NCI-H2107 treated with DMSO at 0.1 percent for 48 hours (cell line): ENCODE results near the gene DNAJC16.
A peak's percentile ranks its signal among the peaks of the same experiment; 100 is the strongest.
"Not testable (repeated sequence)": the region's sequence is repeated elsewhere in the genome, so short reads cannot be mapped to it uniquely, and the experiment has no call there.

Source experiments
- DNase-seq: peaks from one replicate; lab custom pipeline; 2025; ENCODE audit not compliant: unreplicated experiment; lab: John Stamatoyannopoulos, UW

The DNAJC16 gene

GRCh38 chr1:15526490-15527339 is at the start of gene DNAJC16:
DNAJC16 (plus strand) TSS chr1:15526848; CDS start chr1:15529106, 2,258 bp downstream.
- peak; percentile 98 for DNase-seq

- no peak for DNase-seq
These were observed 49.7 kb upstream of the DNAJC16 start for GRCh38 chr1:15476927-15477326.

DNA sequence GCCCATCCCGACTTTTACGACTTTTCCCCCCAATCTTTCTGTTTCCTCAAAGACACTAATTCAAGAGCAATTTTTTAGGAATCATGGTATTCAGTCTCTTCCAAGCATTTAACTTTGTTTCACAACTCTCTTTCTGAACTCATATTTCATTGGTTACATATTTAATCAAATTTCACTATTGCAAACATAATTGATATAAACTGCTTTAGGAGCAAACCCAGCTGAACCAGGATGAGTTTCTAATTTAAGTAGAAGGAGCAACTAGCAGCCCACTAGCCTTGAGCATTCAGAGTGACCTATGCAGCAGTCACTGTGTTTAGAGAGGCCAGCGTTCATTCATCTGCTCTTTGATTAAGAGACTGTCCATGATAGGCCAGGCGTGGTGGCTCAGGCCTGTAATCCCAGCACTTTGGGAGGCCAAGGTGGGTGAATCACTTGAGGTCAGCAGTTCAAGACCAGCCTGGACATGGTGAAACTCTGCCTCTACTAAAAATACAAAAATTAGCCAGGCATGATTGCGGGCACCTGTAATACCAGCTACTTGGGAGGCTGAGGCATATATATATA is 48.9 kb upstream of the DNAJC16 start:
- DNase-seq = no peak

GRCh38 chr1:15479654-15480347 is 46.8 kb upstream of the DNAJC16 start:
- no peak for DNase-seq

DNA sequence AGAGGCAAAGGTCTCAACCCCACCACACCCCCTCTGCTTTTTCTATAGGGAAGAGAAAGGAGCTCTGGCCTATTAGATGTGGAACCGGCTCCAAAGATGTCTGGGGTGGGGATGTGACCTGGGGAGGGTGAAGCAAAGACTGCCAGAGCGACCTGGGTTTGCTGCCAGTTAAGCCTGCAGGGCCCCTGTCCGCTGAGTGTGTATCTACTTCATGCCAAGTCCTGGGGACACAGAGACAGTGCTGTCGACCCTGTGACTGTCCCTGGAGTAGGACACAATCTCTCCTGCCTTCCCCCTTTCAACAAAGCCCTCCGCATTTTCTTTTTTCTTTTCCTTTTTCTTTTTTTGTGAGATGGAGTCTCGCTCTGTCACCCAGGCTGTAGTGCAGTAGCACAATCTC is 44.2 kb upstream of the DNAJC16 start:
- not testable (repeated sequence) for DNase-seq

DNA sequence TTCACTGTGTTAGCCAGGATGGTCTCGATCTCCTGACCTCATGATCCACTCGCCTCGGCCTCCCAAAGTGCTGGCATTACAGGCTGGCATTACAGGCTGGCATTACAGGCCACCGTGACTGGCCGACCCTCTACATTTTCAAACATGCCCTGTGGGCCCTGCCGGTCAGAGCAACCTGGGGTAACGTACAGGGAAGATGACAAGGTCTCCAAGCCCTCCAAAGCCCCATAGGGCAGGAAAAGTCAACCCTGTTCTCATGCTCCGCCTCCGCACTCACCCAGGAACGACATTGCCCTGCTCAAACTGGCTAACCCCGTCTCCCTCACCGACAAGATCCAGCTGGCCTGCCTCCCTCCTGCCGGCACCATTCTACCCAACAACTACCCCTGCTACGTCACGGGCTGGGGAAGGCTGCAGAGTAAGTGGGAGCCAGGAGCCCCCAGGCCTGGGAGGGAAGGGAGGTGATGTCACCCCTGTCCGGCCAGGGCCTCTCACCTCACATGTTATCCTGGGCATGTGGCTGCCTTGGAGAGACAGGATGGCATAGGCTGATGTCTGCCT is 43.6 kb upstream of the DNAJC16 start:
- not testable (repeated sequence) for DNase-seq

GRCh38 chr1:15483971-15484370 is 42.7 kb upstream of the DNAJC16 start:
- no peak for DNase-seq

- not testable (repeated sequence) for DNase-seq
These were observed 42.2 kb upstream of the DNAJC16 start for GRCh38 chr1:15484443-15484842.

DNA sequence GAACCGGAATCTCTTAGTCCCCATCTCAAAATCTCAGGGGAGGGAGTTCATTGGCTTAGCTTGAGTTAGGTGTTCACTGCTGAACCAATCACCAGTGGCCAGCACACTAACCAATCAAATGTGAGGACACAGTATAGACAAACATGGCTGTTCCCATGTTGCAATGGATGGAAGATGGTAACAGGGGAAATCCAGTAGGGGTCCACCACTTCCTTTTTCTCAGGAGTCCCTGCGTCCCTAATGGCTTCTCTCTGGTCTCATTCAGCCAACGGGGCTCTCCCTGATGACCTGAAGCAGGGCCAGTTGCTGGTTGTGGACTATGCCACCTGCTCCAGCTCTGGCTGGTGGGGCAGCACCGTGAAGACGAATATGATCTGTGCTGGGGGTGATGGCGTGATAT is 41.0 kb upstream of the DNAJC16 start:
- no peak for DNase-seq

DNA sequence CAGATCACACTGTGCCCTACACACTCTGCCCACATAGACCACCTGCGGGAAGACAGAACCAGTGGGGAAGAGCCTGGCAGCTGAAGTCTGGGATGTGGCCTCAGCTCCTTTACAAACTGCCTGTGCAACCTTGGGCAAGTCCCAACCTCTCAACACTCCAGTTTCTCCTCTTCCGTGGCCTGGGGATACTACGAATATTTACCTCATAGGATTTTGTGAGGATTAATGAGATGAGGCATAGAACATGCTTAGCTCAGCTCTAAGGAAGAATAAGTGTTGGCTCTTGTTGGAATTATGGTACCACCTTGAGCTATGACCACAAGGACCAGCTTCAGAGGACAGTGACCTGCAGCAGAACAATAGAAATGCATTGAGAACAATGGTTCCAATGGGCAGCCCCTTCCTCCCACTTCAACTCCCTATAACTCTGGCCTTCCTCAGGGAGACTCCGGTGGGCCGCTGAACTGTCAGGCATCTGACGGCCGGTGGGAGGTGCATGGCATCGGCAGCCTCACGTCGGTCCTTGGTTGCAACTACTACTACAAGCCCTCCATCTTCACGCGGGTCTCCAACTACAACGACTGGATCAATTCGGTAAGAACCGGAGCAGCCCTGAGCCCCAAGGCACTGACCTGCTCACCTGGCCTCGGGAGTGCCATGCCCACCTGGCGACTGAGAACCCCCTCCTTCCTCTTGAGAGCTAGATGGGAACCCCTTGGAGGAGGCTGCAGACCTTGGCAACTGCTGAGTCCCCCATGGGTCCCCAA is 39.6 kb upstream of the DNAJC16 start:
- not testable (repeated sequence) for DNase-seq

DNA sequence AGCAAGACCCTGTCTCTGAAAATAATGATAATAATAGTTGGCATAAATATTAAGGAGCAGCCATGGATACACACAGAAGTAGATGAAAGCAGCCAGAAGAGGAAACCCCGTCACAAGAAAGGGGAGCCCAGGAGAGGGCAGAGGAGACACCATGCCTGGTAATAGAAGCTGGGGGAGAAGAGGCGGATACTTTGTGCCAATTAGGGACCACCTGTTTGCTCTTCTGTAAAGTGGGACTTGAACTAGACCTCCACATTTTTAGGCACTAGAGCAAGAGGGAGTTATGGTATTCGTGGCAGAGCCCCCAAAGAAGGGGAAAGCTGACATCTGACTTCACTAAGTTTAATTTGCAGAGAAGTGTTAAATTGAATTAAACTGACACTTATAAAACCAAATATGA is 38.3 kb upstream of the DNAJC16 start:
- no peak for DNase-seq

GRCh38 chr1:15489052-15489736 is 37.5 kb upstream of the DNAJC16 start:
- peak; percentile 90 for DNase-seq

DNA sequence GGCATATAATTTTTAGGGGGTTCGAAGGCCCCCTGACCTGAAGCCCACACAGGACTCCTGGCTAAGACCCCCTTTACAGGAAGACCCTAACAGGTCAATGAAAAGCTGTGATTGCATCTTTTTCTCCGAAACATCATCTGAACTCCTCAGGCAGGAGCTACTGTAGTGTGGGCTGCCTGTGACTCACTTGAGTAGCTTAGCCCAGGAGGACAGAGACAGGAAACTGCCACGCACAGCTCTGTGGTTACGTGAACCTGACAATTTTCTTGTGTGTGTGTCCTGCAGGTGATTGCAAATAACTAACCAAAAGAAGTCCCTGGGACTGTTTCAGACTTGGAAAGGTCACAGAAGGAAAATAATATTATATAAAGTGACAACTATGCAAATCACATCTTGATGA is 35.6 kb upstream of the DNAJC16 start:
- not testable (repeated sequence) for DNase-seq

GRCh38 chr1:15492596-15492995 is 34.1 kb upstream of the DNAJC16 start:
- no peak for DNase-seq

DNA sequence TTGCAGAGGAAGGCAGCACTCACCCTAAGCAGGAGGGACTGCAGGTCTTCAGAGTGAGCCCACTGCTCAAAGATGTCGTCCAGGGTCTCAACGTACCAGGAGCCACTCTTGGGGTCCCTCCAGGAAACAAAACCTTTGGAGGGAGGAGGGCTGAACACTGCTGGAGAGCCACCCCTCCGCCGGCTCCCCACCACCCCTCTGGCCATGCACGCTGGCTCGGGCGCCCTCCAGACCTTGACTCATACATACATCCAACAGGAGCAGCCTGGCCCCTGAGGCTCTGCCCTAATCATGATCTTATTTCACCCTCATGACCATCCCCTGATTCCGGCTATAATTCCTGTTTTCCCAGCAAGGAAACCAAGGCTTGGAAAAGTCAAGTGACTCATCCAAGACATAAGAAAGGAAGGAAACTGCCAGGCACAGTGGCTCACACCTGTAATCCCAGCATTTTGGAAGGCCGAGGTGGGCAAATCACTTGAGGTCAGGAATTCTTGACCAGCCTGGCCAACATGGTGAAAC is 32.7 kb upstream of the DNAJC16 start:
- DNase-seq = no peak

DNA sequence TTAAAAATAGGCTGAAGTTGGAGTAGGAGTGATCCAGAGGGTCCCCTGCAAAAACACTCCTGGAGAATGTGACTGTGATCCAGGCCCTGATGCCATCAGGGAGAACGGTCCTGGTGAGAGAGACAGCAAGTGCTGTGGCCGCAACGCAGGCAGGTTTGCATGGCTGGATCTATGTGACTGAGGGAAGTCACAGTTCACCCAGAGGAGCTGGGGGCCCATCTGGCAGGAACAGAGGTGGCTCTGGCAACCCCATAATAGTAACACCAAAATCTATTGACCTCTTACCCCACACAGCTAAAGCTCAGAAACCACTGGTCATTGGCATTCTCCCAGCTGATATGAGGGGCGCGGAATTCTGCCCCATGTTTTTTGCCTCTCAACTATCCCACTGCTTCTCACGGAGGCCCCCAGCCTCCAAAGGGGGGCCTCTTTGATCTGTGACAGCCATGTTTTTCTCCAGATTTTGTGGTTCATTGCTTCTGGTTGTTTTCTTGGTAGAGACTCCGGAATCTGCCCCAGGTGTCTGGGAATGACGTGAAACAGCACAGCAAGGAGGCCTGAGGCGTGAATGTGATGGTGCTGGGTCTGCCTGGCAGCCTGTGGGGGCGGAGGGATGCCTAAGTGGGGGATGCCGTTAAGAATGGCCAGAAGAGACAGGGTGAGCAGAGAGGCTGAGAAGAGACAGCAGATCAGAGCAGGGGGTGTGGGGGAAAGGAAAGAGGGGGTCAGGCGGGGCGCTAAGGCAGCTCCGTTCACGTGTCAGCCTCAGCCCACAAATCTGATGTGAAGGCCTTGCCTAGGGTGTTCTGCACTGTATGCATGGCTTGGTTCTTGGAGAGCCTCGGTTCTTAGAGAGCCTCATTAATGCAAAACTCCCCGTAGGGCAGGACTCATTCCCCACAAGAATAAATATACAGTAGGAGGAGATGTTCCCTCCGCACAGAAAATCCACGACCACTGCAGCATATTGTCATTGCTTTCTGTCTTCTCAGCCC is 26.2 kb upstream of the DNAJC16 start:
- no peak for DNase-seq

- DNase-seq = peak; percentile 64
These were observed 25.2 kb upstream of the DNAJC16 start for GRCh38 chr1:15501208-15502032.

DNA sequence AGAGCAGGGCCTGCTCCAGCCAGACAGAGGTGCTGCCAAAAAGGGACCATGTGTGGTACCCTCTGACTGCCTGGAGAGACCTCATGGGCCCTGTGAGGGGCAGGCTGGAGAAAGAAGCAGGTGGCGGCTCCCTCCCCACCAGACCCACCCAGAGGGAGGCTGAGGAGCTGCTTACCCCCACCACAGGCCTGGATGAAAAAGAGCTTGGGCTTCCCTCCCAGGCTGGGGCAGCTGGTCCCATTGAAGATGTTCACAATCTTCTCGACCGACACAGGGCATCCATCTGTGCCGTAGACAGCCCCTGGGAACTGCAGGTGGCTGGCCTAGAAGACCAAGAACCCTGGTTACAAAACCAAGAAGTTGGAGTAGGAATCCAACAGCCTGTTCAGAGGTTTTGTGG is 22.2 kb upstream of the DNAJC16 start:
- DNase-seq = no peak
